ENCODE data around the gene FANCF. TPM values are rescaled to one million over a fixed set of nuclear protein-coding genes. Genes with fewer than 3 reads are reported as not detected.
"Not testable (repeated sequence)": the region's sequence is repeated elsewhere in the genome, so short reads cannot be mapped to it uniquely, and the experiment has no call there.

Gene FANCF
- total and polyA plus RNA-seq, 8 donors: 6.0 to 12.9 (median 9.6) TPM

DNA sequence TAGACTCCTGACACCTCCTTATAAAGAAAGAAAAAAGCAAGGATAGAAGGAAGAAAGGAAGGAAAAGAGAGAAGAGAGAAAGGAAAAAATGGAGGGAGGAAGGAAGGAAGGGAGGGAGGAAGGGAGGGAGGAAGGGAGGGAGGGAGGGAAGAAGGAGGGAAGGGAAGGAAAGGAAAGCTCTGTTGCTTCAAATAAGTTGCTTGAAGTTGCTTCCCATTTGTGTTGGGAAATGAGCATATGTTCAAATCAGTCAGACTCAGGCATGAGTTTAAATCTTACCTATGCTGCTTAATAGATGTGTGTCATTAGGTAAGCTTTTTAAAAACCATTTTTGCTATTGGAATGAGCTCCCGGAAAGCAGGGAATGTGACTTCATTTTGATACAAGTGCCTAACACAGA is 34.2 kb upstream of the FANCF start:
- no peak for FAIRE-seq
- ATAC-seq: no peak
- no peak overlapping the region for H3K4me3 ChIP-seq
- no peaks in the 10 kb centered on the region for H3K27me3 ChIP-seq
- intact Hi-C loops (cut with DNase I): loop anchor here in 1 of 3 donors (10.0 kb wide), 1 partner anchor 65 kb away; no protein-coding TSS in a partner anchor
- TF ChIP-seq, protein P1, sequence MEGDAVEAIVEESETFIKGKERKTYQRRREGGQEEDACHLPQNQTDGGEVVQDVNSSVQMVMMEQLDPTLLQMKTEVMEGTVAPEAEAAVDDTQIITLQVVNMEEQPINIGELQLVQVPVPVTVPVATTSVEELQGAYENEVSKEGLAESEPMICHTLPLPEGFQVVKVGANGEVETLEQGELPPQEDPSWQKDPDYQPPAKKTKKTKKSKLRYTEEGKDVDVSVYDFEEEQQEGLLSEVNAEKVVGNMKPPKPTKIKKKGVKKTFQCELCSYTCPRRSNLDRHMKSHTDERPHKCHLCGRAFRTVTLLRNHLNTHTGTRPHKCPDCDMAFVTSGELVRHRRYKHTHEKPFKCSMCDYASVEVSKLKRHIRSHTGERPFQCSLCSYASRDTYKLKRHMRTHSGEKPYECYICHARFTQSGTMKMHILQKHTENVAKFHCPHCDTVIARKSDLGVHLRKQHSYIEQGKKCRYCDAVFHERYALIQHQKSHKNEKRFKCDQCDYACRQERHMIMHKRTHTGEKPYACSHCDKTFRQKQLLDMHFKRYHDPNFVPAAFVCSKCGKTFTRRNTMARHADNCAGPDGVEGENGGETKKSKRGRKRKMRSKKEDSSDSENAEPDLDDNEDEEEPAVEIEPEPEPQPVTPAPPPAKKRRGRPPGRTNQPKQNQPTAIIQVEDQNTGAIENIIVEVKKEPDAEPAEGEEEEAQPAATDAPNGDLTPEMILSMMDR (IDR thresholded peaks at IDR 0.05): no peak
- no peaks in the 10 kb centered on the region for H3K36me3 ChIP-seq
- 78 to 85% methylated on average over 1 of the region's 1 CpG for WGBS, 2 donors
- no peaks in the 10 kb centered on the region for H3K9me3 ChIP-seq
- no peak for DNase-seq
- H3K27ac ChIP-seq: no peak overlapping the region
- no peaks in the 10 kb centered on the region for H3K4me1 ChIP-seq

DNA sequence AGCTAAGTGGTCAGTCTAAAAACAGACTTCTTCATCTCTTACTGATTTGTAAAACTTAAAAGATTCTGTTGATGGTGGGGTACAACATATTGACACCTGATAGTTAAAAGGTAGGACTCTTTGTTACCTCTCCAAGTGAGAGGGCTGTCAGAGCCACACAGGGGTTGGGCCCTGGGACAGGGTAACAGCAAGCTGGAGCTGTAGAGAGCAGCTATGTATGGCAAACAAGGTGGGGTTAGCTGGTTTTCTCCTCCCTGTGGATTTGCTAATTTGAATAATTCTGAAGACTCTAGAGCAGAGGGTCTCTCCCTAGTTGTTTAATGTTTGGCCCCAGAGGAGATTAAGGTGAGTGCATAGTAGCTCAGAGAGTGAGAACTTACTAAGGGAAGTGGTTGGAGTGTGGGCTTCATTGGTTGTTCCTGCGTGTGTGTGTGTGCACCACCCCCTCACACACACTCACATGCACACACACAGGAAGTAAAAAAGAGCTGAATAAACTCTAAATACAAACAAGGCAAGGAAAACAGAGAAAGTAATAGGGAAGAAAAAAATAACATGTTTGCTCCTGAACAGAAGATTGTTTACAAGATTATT is 31.6 kb upstream of the FANCF start:
- intact Hi-C loops (cut with DNase I): no loop called here
- FAIRE-seq (no peak), ATAC-seq (no peak), DNase-seq (no peak)
- no peaks in the 10 kb centered on the region for H3K36me3 ChIP-seq
- H3K9me3 ChIP-seq: no peaks in the 10 kb centered on the region
- 68 to 70% methylated on average over 1 of the region's 1 CpG for WGBS, 2 donors
- H3K27me3 ChIP-seq: no peaks in the 10 kb centered on the region
- TF ChIP-seq, protein P1 (IDR thresholded peaks at IDR 0.05): no peak
- H3K4me3 ChIP-seq: no peak overlapping the region
- H3K27ac ChIP-seq: no peak overlapping the region
- no peaks in the 10 kb centered on the region for H3K4me1 ChIP-seq

DNA sequence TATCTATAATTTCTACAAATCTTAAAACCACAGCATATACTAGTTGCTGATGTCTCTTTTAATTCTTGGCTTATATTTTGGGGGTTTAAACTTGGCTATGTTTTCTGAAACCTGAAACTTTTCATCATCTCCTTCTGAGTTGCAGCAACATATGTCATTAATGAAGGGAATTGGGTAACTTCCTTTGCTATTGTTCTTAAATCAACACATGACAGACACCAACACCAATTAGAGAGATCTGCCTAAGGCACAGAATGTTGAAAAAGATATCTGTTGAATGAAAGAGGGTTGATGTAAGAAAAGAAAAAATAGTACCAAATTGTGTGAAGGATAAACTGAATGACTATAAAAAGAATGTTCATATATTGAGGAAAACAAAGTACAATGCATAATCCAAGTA is 30.5 kb upstream of the FANCF start:
- TF ChIP-seq, protein P1 (IDR thresholded peaks at IDR 0.05): no peak
- no peaks in the 10 kb centered on the region for H3K36me3 ChIP-seq
- no peak for FAIRE-seq

GRCh38 chr11:22652346-22652745 is 26.7 kb upstream of the FANCF start:
- H3K36me3 ChIP-seq; H3K27me3 ChIP-seq; intact Hi-C loops (cut with DNase I); H3K27ac ChIP-seq; H3K4me3 ChIP-seq; H3K4me1 ChIP-seq; H3K9me3 ChIP-seq; ATAC-seq; FAIRE-seq; DNase-seq: not testable (repeated sequence)
- 81 to 85% methylated on average over 15 of the region's 15 CpGs for WGBS, 2 donors

More for the DNA sequence above, 30.5 kb upstream of the FANCF start:
- no peaks in the 10 kb centered on the region for H3K4me1 ChIP-seq
- no peaks in the 10 kb centered on the region for H3K27me3 ChIP-seq
- H3K27ac ChIP-seq: no peak overlapping the region
- intact Hi-C loops (cut with DNase I): no loop called here
- DNase-seq (no peak), ATAC-seq (no peak)
- H3K9me3 ChIP-seq: no peaks in the 10 kb centered on the region
- no peak overlapping the region for H3K4me3 ChIP-seq

- intact Hi-C loops (cut with DNase I): no loop called here
- ATAC-seq (no peak), DNase-seq (no peak), FAIRE-seq (no peak)
- TF ChIP-seq, protein P1 (IDR thresholded peaks at IDR 0.05): no peak
- Histone ChIP-seq H3K27ac (no peak overlapping the region), H3K4me1 (no peaks in the 10 kb centered on the region), H3K36me3 (no peaks in the 10 kb centered on the region), H3K9me3 (no peaks in the 10 kb centered on the region), H3K27me3 (no peaks in the 10 kb centered on the region), H3K4me3 (no peak overlapping the region)
Observed at GRCh38 chr11:22641559-22641958, 15.9 kb upstream of the FANCF start.

Measured in pancreas (tissue), 10 donors.